Fibroblast of upper back skin (primary cell): ENCODE data around the gene STPG1.
A peak's percentile ranks its signal among the peaks of the same experiment; 100 is the strongest.

Source experiments
- DNase-seq: peaks from one replicate; pipeline ENCODE4 v3.0.0-alpha.2; 2013

The STPG1 gene

DNA sequence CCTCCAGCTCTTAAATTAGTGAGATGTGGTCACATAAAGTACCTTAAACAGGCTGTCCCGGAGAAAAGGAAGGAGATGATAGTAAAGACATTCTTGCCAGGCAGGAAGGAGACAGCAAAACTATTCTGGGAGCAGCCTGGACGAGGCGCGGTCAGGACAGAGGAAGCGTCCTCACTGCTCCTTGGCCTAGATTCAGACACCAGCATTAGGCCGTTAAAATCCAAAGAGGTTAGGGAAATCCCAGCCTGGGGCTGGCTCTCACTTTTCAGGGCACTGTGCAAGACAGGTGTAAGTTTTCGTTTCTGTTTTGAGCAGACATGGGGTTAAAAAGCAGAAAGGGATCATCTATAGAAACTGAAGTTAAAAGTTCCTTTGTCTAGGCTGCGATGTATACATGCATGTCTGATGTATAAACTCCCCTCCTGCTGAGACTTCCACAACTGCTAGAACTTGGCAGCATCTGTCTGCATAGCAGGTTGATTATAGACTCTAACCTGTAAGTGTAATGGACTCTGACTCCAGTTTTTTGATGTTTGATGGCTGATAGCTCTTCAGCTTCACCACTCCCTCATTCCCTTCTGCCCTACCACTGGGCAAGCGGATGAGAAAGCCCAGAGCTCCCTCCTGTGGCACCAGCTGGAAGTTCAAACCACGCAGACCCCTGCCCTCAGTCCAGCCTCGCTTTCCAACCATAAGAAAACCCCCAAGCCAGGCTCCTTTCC, 21.5 kb downstream of the STPG1 start:
- DNase-seq = peak; percentile 60

DNA sequence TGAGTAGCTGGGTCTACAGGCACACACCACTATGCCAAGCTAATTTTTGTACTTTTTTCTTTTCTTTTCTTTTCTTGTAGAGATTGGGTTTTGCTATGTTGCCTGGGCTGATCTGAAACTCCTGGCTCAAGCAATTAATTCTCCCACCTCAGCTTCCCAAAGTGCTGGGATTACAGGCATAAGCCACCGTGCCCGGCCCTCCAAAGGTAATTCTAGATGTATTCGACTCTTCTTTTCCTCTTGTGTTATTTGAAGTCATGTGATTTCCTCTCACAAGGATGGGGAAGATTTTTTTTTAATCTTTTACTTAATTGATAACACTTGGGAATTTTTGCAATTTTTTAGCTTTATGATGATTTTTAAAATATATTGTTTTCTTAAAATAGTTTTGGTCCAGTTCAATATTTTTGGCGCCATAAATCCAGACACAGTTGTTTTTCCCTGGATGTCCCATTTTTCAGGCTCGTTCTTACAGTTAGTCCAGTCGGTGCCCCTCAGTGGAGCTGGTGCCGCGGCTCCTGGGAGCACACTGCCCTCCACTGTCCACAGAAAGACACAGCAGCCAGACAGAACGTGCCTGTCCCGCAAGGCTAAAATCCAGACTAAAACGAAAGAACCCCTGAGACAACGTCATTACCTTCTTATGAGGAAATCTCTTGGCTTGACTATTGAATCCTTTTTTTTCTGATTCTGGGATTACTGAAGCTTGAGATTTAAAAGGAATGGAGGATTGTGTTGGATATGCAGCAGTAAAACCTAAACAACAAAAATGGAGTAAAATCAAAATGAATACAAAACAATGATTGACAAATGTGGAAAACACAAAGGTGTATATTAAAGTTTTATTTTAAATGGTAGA, 22.4 kb downstream of the STPG1 start:
- peak; percentile 82 for DNase-seq

DNA sequence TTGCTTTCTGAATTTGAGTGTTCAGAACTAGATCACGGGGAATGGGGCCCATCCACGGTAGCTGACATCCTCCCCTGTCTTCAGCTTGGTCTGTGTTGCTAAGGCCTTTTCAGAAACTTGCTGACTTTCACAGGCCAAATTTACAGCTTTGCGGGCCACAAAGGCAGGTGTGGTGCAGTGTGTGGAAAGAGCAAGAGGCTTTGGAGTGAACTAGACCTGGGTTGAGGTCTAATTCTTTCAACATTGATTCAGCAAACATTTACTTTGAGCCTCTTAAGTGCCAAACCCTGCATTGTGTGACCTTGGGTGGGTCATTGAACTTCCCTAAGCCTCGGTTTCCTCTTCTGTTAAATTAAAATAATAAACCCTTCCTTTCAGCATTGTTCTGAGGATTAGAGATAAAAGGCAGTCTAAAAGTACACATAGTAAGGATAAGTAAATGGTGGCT, 24.3 kb downstream of the STPG1 start:
- DNase-seq = no peak

DNA sequence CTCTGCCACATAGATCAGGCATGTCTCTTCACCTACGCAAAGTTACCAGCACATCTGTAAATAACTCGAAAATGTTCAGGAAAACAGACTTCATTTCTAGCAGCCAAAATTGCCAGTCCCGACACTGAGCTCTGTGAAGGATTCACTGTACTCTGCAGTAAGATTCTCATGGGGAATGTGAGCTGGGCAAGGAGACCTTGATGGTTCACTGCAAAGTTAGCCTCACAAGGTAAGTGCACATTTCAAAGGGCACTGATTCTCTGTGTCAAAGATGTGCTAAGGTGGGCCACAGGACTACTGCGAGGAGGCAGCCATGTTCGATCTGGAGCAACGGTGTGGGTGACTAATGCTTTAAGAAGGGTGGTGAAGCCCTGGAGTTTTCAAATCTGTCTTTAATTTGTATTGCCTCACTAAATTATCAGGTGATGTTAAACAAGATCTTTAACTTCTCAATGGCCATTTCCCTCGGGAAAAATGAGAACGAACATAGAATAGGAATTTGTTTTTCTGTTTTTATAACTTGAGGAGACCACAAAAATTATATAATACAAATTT, 25.2 kb downstream of the STPG1 start:
- DNase-seq = peak; percentile 49

DNA sequence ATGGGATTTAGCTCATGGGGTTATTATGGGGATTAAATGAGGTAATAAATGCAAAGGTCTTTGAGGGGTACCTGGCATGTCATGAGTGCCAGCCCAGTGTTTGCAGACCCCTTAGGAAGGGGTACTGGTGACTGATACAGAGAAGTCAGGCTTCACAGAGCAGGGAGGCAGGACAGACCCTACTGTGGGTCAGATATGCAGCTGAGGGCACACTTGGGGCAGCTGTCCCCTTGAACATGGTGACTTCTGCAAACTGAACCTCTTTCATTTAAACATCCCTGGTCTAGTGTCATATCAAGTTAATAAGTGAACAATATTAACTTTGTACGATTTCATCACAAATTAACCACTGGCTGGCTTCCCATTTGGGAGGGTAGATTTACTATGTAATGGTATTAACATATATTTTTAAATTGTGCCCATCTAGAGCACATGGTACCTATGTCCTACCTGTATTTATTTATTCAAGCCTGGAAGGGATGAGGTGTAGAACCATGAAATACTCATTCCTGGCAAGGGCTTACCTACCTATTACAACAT, 25.9 kb downstream of the STPG1 start:
- no peak for DNase-seq

DNA sequence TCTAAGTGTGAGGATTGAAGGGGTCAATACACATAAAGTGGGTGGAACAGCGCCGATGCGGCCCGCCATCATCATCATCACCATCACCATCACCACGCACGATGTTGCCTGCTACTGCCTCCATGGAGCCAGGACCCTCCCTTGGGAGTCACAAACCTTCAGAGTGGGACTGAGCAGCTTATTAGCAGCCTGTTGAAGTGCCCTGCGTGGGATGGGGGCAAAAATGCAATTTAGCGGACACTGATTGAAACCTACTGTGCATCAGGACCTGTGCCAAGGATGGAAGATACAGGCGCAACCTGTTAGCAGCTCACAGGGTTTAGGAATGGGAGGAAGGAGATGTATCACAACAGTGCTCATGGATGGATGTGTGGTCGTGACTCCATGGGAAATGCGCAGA, 26.7 kb downstream of the STPG1 start:
- DNase-seq = no peak

DNA sequence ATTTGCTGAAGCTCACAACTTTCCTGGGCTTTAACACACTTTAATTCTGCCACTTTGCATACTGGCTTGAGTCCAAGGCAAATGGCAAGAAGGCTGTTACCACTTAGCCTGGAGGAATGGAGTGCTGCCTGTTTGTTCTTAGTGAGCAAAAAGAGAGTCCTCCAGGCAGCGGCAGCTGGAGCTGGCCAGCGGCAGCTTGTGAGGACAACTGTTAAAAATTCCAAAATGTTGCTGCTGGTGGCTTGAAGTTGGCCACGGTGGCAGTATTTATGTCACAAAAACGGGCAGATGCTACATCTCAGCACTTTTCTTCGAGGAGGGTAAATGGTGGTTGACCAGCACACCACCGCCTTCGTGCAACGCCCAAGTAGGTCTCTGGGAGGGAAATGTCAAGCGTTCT, 27.3 kb downstream of the STPG1 start:
- peak; percentile 27 for DNase-seq

DNA sequence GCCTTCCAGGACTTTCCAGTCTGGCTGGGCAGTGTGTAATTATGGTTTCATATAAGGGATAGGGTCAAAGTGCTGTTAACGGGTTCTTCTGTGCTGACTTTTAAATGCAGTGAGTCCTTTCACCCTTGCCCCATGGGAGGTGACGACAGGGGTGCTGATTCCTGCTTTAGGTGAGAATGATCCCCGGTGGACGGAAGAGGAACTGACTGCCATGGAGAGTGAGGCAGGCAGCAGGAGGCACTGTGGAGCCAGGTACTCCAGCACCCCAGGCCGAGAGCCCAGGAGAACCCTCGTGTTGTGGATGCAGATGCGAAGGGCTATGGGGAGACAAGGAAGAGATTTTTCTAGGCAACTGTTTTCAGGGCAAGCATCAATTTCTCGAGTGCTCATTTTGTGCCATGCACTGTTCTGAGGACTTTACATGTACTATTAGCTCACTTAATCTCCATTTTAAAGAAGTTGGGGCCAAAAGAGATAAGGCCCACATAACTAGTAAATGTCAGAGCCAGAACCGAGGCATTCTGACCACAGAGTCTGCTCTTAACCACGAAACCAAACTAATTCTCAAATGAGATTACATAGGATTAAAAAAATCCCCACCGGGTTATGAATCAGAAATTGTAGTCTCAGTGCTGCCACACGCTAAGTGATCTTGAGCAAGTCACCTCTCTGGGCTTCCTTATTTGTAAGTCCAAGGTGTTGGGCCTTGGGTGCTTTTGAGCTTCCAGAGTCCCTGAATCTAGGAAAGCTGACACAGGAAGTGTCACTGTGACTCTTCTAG, 28.2 kb downstream of the STPG1 start:
- peak; percentile 68 for DNase-seq

DNA sequence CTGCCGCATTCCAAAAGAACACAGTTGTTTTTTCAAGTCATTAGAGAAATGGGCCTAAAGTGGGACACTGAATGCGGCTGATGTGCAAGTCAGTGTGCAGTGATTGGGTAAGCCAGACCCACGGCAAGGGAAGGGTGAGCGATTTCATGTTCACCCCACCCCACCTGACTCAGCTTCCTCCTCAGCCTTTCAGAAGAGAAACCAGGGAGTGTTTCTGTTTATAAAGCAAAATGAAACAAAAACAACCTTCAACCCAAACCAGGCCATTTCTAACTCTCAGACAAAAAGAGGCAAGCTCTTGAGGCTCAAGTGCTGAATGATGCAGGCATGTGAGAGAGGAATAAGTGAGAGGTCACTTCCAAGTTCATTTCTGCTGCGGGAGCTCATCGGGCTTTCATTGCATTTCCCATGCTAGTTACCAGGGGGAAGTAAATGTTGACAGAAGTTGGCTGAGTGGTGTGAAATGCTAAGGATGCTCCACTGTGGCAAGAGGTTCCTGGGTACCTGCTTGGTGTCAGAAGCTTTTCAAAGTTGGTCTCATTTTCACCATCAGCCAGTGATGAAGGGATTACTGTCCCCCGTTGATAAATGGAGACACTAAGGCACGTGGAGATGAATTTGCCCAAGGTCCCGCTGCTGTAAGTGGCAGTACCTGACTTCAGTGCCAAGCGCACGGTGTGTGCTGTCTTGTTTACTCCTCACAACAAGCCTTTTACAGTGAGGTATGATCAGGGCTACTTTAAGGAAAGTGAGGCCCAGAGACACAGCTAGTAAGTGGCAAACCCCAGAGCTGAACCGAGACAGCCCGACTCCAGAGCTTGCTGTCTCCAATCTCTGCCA, 29.1 kb downstream of the STPG1 start:
- DNase-seq = peak; percentile 31

DNA sequence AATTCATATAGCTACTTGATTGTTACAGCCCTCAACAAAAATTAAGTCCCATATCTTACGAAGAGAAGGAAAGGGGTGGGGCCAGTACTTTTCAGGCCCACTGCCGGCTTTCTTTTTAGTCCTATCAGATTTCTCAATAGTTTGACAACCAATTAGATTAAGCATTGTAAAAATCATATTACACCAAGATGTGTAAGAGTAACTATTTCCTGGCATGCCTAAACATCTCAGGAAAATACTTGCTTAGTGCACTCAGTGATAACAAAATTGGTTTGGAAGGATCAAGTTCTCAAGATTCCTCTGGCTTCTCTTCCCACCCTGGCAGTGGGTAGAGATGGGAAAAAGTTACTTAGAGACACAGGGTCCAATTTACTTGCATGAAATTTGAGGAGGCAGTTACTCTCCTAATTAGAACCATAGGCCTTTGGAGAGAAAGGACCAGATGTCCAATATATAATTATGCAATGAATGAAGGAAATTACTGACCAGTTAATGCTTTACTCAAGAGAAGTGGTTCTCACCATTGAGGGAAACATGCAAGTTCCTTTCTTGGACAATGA, 30.1 kb downstream of the STPG1 start:
- DNase-seq = no peak

DNA sequence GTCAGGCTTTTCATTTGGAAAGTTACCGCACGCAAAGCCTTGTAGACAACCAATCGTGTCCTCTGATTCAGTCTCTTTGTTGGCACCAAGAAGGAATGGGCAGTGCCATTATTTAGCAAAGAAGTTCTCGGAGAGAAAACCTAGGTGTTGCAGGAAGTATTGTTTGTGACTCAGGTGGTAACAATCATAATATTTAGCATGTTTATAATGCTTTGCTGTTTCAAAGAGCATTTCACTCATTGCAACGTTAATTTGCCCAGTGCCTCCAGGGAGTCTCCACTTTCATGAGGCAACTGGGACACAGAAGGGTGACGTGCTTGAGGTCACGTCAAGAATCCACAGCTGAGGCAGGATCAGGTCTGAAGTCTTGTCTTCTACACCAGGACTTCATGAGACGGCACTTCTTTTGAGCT, 31.4 kb downstream of the STPG1 start:
- DNase-seq = no peak

DNA sequence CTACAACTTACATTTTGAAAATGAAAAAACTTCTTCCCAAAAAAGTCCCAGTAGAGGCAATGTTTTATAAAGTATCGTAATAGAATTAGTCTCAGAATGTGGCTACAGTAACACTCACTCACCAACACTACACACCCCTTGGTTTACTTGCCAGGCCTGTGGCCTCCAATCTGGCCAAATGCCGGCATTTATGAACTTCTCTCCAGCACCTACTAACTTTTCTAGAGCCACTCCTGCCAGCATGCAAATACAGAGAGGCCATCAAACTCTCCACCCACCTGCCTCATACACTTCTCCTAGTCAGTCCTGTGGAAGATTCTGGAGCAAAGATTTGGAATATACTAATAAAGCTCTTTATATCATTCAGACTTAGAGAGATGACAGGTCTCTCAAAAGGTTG, 32.3 kb downstream of the STPG1 start:
- DNase-seq = no peak

DNA sequence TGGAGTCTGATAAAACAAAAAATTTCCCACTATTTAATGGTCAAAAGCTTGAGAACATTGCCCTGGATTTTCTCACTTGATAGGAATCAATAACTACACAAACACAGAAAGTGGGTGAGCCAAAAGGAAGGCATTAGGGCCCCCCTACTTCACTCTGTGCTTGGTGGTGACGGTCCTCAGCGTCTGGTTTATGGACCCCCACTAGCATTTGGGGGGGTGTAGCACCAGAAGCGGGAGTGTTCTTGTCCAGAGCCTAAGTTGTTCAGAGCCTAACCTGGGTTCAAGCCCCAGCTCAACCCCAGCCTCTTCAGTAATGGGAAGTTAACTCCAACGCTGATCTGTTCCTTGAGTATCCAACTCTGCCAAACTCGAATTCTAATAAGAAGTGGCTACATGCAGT, 33.1 kb downstream of the STPG1 start:
- DNase-seq = no peak

DNA sequence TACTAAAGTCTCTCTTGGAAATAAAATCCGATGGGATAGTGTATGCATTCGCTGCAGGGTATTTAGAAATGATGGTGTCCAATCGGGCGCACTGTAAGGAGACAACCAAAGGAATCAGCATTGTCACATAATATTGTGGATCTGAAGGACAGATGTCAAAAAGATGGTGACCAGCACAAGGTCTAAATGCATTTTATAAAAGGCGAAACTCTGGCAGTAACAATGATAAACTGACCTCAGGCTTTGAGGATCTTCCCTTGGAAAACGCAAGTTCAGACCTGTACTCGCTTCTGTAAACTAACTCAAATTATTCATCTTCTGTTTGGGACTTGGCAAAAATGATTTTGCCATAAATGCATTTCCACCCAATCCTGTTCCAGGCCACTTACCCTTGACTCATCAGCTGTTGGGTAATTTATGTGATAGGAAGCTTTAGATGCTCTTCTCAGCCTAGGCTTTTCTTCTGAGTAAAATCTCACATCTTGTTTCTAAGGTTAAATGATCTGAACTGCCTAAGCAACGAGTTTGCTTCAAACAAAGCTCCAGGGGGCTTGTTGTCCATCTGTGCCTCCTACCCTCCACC, 33.8 kb downstream of the STPG1 start:
- DNase-seq = peak; percentile 40

DNA sequence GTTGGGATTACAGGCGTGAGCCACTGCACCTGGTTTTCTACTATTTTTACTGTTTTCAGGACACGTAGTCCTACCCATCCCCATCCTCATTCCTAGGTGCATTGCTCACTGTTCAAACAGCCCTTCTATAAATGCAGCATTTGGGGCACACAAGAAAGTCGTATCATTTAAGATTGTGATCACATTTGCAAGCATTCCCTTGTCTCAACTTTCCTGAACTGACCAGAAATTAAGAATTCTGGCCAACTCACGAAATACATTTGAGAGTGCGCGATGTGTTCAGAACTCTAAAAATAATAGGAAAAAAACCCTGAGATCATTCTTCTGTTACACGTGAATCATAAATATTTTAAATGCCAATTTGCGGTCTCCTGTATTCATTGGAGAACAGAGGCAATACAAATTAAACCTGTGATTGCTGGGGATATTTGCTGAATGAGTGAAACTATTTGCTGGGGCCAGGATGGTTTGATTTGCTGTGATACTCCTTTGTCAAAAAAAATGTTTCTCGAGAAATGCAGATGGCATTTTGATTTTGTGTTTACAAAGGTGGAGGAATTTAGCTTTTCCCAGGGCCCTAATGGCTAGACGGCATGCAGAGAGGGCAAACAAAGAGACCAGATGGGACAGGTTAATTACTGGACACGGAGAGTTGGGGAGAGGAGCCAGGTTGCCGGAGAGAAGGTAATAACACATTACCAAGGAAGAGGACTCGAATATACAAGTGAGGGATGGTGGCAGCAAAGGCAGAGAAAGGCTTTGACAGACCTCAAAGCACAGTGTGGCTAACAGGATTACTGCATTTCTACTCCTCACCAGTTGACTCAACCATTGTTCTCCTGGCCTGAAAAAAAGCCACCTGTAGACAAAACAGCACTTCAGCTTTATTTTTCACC, 38.4 kb downstream of the STPG1 start:
- peak; percentile 59 for DNase-seq

DNA sequence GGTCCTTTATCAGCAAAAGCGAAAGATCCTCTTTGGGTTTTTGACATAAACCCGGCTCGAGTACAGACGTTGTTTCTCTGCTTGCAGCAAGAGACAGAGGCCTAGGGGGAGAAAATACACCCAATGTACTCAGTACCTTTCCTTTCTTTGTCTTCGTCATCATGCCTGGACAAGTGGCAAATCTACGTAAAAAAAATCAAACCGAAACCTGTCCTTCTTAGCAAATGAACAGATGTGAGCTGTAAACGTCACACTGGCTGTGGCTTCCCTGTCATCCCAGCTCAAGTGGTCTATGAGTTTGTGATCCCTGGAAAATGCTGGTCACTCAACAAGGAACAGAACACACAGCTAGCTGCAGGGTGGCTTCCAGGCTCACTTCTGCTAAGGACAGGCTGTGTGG, 39.9 kb downstream of the STPG1 start:
- no peak for DNase-seq

DNA sequence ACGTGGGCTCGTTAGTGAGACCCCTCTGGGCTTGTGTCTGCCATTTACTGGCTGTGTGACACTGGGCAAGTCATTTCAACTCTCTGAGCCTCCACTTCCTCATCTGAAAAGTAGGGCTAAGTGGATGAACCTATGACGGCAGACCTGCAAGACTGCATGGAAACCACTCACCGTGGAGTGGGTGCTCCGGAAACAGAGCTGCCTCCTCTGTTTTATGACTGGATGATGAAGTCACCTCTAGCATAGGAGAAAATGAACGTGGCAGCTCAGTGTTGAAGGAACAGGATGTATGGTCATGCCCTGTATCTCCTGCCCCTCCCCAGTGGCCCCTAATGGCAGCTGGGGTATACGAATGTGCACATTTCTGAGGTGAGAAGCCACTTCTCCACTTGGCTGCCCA, 40.5 kb downstream of the STPG1 start:
- no peak for DNase-seq

DNA sequence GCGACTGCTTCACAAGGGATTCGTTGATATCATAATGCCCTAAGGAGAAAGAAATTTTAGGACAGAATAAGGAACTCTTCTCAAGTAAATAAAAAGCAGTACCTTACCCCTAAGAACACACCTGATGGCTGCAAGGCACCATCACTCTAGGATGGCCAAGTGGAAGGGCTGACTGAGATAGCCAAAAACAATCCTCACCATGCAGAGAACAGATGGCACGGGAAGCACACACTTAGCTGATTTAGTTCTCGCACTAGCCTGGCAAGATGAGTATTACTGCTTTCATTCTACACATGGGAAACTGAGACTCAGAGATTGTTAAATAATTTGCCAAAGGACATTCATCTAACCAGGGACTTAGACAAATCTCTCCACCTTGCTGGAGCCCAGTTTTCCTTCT, 43.8 kb downstream of the STPG1 start:
- DNase-seq = no peak

DNA sequence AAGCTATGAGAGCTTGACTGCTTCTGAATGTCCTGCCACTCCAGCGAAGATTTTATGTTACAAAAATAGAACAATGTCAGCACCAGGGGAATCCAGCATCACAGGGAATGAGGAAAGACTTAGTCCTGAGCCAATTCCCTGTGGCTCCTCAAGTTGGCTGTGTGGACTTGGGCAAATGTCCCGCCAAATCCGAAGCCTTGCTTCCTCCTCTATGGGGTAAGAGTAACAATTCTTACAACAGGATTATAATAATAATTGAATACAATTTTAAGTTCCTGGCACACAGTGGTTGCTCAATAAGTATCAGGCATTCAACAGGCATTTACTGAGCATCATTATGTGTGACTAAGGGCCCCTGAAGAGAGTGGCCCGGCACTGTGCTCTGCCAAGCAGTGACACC, 44.4 kb downstream of the STPG1 start:
- peak; percentile 21 for DNase-seq

DNA sequence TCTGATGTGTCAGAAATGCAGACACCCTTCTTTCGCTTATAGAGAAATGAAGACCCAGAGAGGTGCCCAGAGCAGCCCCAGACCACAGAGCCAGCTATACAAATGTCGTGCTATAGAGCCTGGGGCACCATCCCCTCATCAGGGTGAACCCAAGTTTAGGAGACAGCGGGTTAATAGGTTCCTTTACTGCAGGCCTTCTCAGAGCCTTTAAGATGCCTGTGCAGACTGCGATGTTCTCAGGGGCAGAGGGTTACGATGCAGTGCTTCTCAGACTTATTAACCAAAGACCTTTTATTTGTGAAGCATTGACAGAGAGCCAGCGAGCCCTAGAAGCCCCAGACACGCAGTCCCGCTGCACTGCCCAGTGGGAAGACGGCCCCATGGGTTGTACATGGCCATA, 46.9 kb downstream of the STPG1 start:
- DNase-seq = no peak
